Epithelial cell of proximal tubule (primary cell): Measurements from ENCODE around the gene INO80C. TPM values are rescaled to one million over a fixed set of nuclear protein-coding genes. Genes with fewer than 3 reads are reported as not detected.

ENCODE experiments used
- DNase-seq: peaks from one replicate; pipeline ENCODE4 v3.0.0-alpha.2; 2011; ENCODE audit warnings: low read depth
- H3K4me3 ChIP-seq: 2 replicates; pipeline ENCODE4 v1.5.1; 2011; ENCODE audit warnings: low read depth, mild to moderate bottlenecking, low read length
- total RNA-seq: library from RNA; depleted of rRNA; stranded (reverse); fragments of >200 nt; gene quantifications from 2 replicates; pipeline ENCODE4 v1.2.3, GENCODE V29; 2015
- TF ChIP-seq, protein P1 (sequence below): conservative IDR thresholded peaks from 2 replicates; pipeline ENCODE4 v1.5.1; 2012; ENCODE audit warnings: low read depth, mild to moderate bottlenecking, low read length

The INO80C gene
- total RNA-seq, 1 donor from 2014 or later: 8.3 TPM

DNA sequence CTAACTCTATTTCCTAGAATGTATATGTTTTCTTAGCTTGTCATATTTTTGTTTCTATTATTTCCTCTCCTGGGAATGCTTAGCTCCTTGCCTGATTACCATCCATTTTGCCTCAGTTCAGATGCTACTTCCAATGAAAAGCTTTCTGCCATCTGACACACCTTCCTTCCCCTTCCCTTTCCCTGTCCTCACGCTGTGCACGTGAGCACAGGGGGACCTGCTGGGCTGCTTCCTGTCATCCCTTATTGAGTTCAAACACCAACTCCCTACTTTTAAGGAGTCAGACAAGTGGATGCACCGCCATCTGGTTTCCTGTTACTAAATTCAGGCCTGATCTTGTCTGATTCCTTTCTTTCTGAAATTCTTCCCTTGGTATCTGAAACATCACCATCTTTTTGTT, 2.4 kb upstream of the INO80C start:
- no peak for DNase-seq
- no peak overlapping the region for H3K4me3 ChIP-seq

DNA sequence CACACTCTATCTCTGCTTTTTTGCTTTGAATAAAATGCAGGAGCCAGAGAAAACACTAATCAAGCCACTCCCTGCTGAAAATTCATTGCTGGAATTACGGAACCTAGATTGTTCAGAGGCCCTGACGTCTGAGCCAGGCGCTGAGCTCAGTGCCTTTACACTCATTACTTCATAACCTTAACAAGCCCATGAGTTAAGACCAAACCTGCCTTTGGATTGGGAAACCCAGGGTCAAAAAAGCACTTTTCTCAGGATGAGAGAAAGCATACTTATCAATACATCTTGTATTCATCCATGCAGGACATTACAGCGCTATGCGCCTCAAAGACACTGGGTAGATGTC, 762 bp downstream of the INO80C start:
- TF ChIP-seq, protein P1, sequence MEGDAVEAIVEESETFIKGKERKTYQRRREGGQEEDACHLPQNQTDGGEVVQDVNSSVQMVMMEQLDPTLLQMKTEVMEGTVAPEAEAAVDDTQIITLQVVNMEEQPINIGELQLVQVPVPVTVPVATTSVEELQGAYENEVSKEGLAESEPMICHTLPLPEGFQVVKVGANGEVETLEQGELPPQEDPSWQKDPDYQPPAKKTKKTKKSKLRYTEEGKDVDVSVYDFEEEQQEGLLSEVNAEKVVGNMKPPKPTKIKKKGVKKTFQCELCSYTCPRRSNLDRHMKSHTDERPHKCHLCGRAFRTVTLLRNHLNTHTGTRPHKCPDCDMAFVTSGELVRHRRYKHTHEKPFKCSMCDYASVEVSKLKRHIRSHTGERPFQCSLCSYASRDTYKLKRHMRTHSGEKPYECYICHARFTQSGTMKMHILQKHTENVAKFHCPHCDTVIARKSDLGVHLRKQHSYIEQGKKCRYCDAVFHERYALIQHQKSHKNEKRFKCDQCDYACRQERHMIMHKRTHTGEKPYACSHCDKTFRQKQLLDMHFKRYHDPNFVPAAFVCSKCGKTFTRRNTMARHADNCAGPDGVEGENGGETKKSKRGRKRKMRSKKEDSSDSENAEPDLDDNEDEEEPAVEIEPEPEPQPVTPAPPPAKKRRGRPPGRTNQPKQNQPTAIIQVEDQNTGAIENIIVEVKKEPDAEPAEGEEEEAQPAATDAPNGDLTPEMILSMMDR: no peak
- H3K4me3 ChIP-seq: peak overlapping the region; percentile 87
- peak; percentile 27 for DNase-seq

More for the DNA sequence above, 2.4 kb upstream of the INO80C start:
- TF ChIP-seq, protein P1: no peak

DNA sequence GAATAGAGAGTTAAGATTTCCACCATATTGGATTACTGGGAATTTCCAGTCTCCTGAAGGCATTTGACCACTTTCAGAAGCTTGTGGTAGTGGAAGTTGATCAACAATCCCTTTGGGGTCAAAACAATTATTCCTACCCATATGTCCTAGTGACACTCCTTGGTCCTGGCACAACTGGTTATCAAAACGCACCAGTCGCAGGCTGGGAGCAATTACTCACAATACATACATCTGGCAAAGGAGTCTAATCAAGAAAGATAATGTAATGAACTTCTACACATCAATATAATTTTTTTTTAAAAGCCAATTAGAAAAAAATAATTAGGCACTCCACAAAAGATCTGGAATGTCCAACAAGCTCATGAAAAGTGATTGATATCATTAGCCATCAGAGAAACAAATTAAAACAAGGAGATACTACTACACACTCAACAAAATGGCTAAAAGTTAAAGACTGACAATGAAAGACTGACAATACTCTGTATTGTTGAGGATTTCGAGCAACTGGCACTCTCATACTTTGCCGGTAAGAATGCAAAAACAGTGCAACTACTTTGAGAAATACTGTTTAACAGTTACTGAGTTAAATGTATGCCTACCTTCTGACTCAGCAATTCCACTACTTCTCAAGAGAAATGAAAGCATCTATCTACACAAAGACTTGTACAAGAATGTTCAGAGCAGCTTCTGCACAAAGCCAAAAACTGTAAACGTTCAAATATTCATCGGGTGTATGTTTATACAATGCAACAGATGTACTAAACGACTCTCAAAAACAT, 2.0 kb downstream of the INO80C start:
- no peak for DNase-seq
- no peak overlapping the region for H3K4me3 ChIP-seq

DNA sequence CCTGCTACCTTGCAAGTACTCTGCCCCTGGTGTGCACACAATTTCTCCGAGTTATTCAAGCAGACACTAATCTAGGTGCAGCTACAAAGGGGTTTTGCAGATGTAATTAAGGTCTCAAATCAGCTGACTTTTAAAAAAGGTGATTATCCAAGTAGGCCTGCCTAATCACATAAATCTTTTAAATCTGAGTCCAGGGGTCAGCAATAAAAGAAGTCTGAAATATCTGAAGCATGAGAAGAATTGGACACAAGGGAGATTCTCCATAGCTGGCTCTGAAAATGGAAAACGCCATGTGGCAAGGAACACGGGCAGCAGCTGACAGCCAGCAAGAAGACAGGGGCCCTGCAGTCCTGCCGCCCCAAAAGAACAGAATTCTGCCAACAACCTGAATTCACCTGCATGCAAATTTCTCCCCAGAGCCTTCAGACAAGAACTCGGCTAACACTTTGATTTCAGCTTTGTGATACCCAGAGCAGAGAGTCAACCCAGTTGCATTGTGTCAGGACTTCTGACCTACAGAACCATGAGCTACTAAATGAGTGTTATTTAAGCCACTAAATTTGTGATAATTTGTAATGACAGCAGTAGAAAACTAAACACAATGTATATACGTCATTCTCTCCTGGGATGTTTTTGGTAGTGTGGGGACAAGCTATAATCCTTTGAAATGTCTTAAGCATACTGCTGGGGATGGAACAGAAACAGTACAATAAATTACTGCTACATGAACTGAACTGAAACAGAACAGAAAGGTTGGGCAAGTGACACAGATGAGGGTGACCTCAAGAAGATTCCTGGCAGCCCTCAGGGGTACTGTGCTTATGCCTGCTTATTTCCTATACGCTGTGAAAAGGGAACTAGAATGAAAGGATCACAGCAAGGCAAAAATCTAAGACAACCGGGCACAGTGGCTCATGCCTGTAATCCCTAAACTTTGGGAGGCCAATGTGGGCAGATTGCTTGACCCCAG, 3.2 kb downstream of the INO80C start:
- TF ChIP-seq, protein P1: no peak
- H3K4me3 ChIP-seq: no peak overlapping the region
- no peak for DNase-seq

More for the DNA sequence above, 2.0 kb downstream of the INO80C start:
- TF ChIP-seq, protein P1: no peak

DNA sequence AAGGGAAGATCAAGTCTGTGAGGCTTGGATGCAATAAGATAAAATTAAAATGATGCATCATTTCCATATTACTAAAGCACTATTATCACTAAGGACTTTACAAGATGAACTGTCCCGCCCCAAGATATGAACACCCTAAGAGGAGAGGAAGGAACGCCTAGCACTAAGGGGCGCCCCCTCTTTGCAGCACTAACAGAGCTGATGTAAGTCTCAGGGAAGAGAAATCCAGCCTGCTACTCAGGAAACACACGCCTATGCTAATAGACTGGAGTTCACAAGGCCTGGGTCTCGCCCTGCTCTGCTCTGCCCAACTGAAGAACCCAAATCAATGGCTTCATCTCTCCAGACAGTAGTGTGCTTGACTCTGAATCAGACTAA, 6.1 kb downstream of the INO80C start:
- no peak for DNase-seq
- no peak overlapping the region for H3K4me3 ChIP-seq
- TF ChIP-seq, protein P1: no peak

DNA sequence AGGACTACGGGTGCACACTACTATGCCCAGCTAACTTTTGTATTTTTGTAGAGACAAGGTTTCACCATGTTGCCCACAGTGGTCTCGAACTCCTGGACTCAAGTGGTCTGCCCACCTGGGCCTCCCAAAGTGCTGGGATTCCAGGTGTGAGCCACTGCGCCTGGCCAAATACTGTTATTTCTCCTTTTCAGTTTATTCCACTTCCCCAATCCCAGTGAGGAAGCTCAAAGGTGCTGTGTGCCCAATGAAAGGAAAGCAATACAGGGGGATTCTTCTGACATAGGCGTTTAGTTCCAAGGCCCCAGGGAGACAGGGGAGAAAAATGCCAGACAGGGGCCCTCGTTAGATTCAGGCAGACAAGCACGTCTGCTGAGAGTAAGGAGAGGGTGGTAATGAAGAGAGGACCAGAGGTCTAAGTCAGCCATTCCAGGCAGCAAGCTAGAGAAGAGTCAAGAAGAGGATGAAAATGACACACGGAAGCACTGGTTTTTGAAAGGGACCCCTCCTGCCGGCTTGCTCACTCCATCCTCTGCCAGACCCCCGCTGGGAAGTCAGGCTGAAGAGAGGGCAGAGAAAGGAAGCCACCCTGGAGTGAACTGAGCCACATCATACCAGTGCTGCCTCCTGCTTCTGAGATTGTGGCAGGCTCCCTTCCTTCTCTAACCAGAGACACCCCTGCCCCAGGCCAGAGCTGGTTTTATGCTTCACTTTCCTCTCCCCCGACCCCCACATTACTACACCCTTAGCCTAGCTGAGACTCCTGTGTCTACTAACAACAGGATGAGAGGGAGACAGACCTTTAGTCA, 6.7 kb downstream of the INO80C start:
- no peak overlapping the region for H3K4me3 ChIP-seq
- TF ChIP-seq, protein P1: no peak
- DNase-seq: no peak
